HS-5 (cell line): Measurements from ENCODE around the gene CBS.
"Not testable (repeated sequence)": the region's sequence is repeated elsewhere in the genome, so short reads cannot be mapped to it uniquely, and the experiment has no call there.

Experiments used
- DNase-seq: peaks from one replicate; pipeline ENCODE4 v3.0.0-alpha.2; 2012; ENCODE audit warnings: low read depth

CBS gene

DNA sequence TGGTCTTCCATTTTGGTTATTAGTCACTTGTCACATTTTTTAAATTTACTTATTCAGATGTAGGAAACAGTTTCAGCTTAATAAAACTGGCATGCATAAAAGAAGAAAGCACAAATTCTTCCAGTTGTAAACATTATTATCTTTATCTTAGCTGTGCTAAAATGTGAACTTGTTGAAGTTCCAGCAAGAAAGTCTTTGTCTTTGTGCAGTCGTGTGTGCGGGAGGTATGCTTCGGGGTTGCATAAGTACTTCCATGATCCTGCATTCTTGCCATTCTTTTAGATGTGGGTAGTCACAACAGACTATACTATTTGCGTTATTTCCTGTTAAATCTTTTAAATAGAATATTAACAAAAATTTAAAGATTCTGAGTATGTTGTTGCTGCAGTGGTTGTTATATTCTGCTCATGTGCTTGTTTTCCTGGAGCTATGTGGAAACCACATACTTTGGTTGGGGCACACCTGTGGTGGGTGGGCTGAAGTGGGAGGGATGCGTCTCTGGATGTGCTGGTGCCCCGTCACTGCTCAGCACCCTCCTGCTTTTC lies 49.9 kb downstream of the CBS start:
- DNase-seq = peak; percentile 28

DNA sequence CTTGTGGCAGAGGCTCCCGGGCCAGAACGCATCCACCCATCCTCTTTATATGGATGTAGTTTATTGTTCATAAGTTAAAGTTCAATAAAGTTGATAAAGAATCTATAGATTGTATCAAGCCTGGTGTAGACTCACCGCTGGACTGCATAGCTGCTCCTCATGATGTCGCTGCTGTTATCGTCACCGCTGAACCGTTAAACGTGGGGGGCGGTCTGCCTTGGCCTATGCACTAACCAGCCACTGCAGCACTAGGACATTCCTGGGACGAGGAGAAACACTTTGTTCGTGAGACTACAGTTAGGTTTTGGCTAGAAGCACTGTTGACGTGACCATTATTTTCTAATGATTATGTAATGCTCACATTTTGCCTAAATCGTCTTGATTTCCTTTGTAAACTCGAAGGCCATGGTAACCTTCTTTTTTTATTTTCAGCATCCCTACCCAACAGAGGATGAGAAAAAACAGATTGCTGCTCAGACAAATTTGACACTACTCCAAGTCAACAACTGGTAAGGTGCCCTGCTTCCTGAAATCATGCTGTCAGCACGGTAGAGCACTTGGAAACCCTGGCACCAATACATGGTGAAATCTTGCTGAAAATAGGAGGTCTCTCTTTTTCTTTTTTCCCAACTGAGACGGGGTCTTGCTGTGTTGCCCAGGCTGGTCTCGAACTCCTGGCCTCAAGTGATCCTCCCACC lies 51.0 kb downstream of the CBS start:
- no peak for DNase-seq

GRCh38 chr21:43023175-43023574 lies 52.5 kb downstream of the CBS start:
- DNase-seq = no peak

- DNase-seq = no peak
These were observed 53.7 kb downstream of the CBS start for GRCh38 chr21:43021756-43022600.

DNA sequence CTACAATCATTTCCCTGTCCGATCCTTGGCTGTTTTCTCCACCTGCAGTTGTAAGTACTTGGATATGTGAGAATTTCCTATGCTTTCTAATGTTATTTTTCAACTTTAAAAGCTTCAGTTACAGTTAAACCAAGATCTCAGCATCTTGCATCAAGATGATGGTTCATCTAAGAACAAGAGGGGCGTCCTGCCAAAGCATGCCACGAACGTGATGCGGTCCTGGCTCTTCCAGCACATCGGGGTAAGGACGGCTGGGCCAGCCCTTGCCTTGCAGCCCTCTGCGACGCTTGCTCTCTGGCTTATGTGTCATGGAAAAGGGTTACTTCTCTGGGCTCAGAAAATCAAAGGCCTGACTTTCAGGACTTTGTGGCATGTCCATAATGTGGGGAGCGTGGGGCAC lies 54.4 kb downstream of the CBS start:
- no peak for DNase-seq

- no peak for DNase-seq
These were observed 54.9 kb downstream of the CBS start for GRCh38 chr21:43020771-43021170.

GRCh38 chr21:43020177-43020576 lies 55.5 kb downstream of the CBS start:
- no peak for DNase-seq

- no peak for DNase-seq
These were observed 57.1 kb downstream of the CBS start for GRCh38 chr21:43018519-43018918.

- DNase-seq = no peak
These were observed 58.9 kb downstream of the CBS start for GRCh38 chr21:43016728-43017127.

- DNase-seq = no peak
These were observed 59.6 kb downstream of the CBS start for GRCh38 chr21:43015906-43016540.

GRCh38 chr21:43012596-43012995 lies 63.0 kb downstream of the CBS start:
- no peak for DNase-seq

DNA sequence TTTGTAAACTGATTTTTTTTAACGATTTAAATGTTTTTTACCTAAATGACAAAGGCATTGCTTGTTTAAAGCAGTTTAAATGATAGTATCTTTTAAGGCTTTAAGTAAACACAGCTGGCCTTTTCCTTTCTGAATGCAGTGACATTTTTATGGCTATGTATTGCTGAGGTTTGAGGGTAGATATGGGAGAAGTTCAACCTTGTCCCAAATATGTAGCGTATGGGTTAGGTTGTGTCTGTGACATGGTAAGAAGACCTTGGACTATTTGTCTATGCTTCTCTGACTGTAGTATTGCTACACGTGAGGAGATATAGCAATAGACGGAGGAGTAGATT lies 68.8 kb downstream of the CBS start:
- no peak for DNase-seq

- DNase-seq = not testable (repeated sequence)
These were observed 69.4 kb downstream of the CBS start for GRCh38 chr21:43006051-43006873.

DNA sequence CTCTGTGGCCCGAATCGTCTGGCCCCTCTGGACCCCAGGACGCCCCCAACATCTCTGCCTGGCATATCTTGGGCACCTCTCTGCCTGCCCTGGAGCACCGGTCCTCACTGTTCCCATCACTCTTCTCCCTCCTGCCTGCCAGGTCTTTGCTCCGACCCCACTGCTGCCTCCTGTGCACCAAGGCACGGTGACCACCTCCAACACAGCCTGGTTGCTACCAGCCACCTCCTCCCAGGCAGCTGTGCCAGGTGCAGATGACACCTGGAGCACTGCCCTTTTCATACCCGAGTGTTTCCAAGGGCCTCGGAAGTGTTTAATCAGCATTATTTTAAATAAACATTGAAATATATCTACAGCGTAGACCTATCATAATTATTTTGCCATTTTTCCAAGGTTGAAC lies 70.0 kb downstream of the CBS start:
- no peak for DNase-seq

DNA sequence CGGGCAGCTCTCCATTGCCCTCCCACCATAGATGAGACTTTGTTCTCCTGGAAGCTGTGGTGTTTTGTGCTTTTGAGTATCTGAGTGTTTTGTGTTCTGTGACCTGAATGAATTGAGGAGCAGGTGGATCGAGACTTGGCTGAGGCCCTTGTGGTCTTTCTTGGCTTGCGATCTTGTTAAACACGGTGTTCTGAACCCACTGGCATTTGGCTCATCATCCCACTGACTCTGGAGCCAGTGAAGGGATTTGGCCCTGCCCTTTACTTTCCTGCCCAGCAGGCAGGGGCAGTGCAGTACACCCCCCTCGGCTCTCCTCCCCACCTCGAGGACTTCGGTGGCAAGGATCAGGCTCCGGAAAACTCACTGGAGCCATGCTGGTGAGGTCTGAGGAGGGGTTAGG lies 70.7 kb downstream of the CBS start:
- no peak for DNase-seq
